D721Med (cell line): ENCODE data around the gene MAP2K3.

Source experiments
- DNase-seq: peaks from one replicate; pipeline ENCODE4 v3.0.0; 2011; ENCODE audit warnings: low spot score; ENCODE audit not compliant: insufficient read length
- FAIRE-seq: peaks from 2 replicates; lab custom pipeline; 2011; peaks lifted over from hg19 to GRCh38; lab: Jason Lieb, UNC
- TF ChIP-seq, protein P1 (sequence below): IDR thresholded peaks from 2 replicates; pipeline ENCODE4 v1.5.1; 2012; ENCODE audit warnings: mild to moderate bottlenecking, control low read depth; ENCODE audit not compliant: insufficient read depth; ENCODE audit errors: missing control alignments

MAP2K3 gene

DNA sequence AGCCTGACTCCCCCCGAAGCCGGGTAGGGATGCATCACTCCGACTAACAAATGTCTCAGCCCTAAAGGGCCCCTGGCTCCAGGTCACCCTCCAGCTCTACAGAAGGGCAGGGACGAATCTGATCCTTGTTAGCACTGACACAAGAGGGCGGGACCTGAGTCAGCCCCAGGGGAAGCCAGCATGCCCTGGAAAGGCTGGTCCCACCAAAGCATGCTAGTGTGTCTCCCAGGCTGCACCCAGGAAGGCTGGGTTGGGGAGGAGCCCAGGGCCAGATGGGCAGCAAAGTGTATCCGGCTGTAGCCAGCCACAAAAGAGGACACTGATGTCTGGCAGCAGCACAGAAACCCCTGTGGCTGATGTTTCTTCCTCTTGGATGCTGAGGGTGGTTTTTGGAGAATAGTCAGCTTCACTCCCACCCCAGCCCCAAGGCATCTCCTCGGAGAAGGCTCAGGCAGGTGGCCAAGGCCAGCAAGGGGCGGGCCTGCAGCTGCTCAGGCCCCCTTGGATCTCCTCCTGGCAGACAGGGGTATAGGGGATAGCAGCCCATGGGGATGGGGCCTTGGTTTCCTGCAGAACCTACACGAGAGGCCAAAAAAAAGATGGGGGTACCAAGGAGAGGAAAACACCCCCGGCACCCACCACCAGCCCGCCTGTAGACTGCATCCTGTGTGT is 42.3 kb upstream of the MAP2K3 start:
- TF ChIP-seq, protein P1, sequence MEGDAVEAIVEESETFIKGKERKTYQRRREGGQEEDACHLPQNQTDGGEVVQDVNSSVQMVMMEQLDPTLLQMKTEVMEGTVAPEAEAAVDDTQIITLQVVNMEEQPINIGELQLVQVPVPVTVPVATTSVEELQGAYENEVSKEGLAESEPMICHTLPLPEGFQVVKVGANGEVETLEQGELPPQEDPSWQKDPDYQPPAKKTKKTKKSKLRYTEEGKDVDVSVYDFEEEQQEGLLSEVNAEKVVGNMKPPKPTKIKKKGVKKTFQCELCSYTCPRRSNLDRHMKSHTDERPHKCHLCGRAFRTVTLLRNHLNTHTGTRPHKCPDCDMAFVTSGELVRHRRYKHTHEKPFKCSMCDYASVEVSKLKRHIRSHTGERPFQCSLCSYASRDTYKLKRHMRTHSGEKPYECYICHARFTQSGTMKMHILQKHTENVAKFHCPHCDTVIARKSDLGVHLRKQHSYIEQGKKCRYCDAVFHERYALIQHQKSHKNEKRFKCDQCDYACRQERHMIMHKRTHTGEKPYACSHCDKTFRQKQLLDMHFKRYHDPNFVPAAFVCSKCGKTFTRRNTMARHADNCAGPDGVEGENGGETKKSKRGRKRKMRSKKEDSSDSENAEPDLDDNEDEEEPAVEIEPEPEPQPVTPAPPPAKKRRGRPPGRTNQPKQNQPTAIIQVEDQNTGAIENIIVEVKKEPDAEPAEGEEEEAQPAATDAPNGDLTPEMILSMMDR: no peak
- DNase-seq (no peak), FAIRE-seq (no peak)

DNA sequence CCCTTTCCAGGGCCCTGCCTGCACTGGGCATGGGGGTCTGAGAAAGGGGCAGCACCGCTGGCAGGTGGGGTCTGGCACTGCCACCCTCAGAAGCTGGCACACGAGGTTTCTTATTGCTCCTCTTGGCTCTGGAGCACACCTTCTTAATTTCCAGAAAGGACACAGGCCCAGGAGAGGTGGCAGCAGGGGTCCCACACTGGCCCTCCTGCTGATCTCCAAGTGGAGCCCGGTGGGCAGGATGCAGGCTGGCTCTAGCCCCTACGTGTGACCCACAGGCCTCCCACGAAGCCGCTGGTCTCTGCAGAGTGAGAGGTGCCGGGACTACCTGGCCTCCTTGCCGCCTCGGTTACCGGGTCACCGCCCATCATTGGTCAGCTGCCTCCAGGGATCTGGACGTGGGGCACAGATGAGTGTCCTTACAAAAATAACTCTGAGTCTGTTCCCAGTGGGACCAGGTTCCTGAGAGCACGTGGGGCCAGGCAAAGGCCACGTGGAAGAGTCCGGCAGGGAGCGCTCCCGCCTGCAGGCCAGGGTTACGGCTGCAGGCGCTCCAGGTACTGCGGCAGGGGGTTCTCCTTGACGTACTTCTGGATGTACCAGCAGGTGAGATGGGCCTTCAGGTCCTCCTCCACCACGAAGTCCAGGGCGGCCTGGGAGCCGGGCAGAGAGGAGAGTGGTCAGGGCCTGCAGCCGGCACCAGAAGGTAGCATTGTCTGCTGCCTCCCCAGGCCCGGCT is 41.6 kb upstream of the MAP2K3 start:
- DNase-seq (no peak), FAIRE-seq (no peak)
- TF ChIP-seq, protein P1: no peak

DNA sequence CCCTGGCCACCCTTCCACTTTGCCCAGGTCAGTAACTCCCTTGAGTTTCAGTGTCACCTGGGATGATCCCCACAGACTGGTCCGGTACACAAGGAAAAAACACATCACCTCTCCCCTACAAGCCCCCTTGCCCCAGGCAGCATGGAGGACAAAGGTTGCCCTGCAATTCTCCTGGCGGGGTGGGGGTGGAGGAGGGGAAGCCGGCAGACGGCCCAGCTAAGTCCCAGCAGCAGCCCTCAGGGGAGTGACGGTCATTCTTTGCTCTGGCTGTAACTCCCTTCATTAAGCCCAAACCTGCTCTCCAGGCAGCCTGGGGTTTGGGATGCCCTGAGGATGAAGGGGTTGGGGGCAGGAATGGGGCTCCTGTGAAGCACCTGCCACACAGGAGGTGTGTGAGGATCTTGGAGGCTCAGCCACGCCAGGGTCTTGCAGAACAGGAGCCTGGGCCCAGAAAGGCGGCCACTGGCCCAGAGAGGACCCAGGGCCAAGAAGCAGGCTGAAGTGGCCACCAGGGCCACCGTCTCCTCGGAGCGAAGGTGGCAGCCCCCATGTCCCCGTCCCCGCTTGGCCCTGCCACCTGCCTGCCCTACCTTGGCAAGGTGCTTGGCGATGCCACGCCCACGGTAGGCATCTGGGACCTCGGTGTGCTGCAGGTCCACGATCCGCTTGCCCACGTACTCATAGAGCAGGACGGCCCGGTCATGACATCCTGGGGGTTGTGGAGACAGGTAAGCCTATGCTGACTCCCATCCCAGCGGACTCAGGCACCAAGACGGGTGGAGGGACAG is 40.8 kb upstream of the MAP2K3 start:
- TF ChIP-seq, protein P1: no peak
- DNase-seq: no peak
- no peak for FAIRE-seq

GRCh38 chr17:21245639-21246084 is 38.8 kb upstream of the MAP2K3 start:
- FAIRE-seq (no peak), DNase-seq (no peak)
- TF ChIP-seq, protein P1: no peak

DNA sequence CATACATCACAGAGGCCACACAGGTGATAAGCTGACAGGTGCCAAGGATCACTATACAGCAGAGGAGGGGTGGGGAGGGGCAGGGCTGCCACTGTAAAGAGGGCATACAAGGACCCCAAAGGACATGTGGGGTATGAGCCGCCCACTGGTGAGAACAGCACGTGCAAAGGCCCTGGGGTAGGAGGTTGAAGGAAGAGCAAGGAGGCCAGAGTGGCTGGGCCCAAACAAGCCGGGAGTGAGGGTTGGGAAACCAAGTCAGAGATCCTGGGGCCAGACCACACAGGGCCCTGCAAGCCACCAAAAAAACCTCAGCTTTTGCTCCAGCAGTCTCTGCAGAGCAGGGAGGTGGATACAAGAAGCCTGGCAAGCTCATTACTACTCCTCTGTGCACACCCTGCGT is 37.8 kb upstream of the MAP2K3 start:
- TF ChIP-seq, protein P1: no peak
- no peak for FAIRE-seq
- no peak for DNase-seq

DNA sequence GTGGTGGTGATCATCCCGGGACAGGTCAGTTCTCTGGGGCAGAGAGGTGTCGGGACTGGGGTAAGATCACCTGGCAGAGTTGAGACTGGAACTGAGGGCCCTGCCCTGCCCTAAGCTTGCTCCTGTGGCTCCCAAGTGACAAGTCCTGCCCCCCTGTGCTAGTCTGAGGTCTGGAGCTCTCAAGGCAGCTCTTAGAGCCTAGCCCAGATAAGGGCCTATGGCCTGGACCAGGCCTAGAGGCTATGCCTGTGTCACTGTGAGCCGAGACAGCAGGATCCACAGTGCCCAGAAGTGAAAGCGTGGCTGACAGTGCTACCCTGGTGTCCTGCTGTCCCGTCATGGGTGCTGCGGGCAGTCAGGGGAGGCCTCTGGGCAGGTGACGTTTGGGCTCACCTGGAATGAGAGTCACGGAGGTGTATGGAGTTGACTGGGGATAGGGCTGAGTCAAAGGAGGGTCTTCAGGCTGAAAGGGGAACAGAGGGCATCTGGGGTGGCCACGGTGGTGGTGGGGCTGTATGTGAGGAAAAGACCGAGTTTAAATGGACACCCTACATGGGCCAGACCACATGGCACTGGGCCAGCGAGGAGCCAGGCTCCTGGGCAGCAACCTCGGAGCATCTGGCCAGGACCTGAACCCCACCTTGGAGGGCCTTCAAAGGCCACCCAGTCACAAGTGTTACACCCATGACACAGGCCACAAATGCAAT is 36.8 kb upstream of the MAP2K3 start:
- DNase-seq: no peak
- no peak for FAIRE-seq
- TF ChIP-seq, protein P1: no peak
